BJ (cell line): Measurements from ENCODE around the gene KCNN1. TPM values are rescaled to one million over a fixed set of nuclear protein-coding genes. Genes with fewer than 3 reads are reported as not detected.
"Not testable (repeated sequence)": the region's sequence is repeated elsewhere in the genome, so short reads cannot be mapped to it uniquely, and the experiment has no call there.

Source experiments
- CTCF ChIA-PET: fragments of 350-600 bp; formaldehyde crosslinking; extraction: SDS; loops from one replicate; lab custom pipeline; 2021; ENCODE audit warnings: antibody characterized with exemption, inconsistent platforms; lab: Yijun Ruan, JAX
- POLR2A ChIA-PET: fragments of 300-600 bp; sonication (Branson Sonifier 250); formaldehyde crosslinking; extraction: SDS; loops from one replicate; lab custom pipeline; 2021; ENCODE audit warnings: antibody characterized with exemption; lab: Charles Lee
- DNase-seq: peaks from one replicate; pipeline ENCODE4 v3.0.0-alpha.2; 2011; ENCODE audit warnings: low read depth
- H3K27me3 ChIP-seq: 2 replicates; pipeline ENCODE4 v1.6.0; 2011; ENCODE audit warnings: low read length; ENCODE audit not compliant: control insufficient read depth, insufficient read depth
- H3K36me3 ChIP-seq: 2 replicates; pipeline ENCODE4 v1.5.1; 2011; ENCODE audit warnings: low read length; ENCODE audit not compliant: control insufficient read depth, insufficient read depth
- H3K4me3 ChIP-seq: 2 replicates; pipeline ENCODE4 v1.5.1; 2011; ENCODE audit warnings: low read depth, mild to moderate bottlenecking, control low read depth, low read length
- CTCF ChIP-seq: IDR thresholded peaks from 2 replicates; pipeline ENCODE4 v1.5.1; 2011; ENCODE audit warnings: low read depth, mild to moderate bottlenecking, control low read depth, inconsistent platforms, low read length, moderate library complexity; ENCODE audit not compliant: insufficient read depth
- polyA plus RNA-seq: library from polyadenylated mRNA; depleted of rRNA; stranded (reverse); fragments of >200 nt; gene quantifications from 2 replicates; pipeline ENCODE4 v1.2.3, GENCODE V29; 2011

KCNN1 gene
- polyA plus RNA-seq, 1 experiment, result 0.06 TPM

- CTCF ChIA-PET, result interaction anchor here (1.4 kb wide), 1 partner anchor 39 kb away, joined by 4 read pairs; no protein-coding TSS in a partner anchor
- no peak for DNase-seq
- peaks cover 5% of the 10 kb centered on the region; the same call in 1 of the 2 replicates for H3K27me3 ChIP-seq
- no peaks in the 10 kb centered on the region for H3K36me3 ChIP-seq
- TF ChIP-seq CTCF, result no peak
- H3K4me3 ChIP-seq, result no peak overlapping the region
- POLR2A ChIA-PET, result no interaction called here
Measured at GRCh38 chr19:17977488-17977887, 10.6 kb downstream of the KCNN1 start.

DNA sequence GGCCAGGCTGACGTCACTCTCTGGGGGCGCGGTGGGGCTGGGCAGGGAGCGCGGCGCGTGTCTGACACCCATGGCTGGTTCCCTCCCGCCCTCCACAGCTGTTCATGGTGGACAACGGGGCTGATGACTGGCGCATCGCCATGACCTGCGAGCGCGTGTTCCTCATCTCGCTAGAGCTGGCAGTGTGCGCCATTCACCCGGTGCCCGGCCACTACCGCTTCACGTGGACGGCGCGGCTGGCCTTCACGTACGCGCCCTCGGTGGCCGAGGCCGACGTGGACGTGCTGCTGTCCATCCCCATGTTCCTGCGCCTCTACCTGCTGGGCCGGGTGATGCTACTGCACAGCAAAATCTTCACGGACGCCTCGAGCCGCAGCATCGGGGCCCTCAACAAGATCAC is 14.7 kb downstream of the KCNN1 start:
- H3K4me3 ChIP-seq, result no peak overlapping the region
- H3K36me3 ChIP-seq, result no peaks in the 10 kb centered on the region
- DNase-seq, result no peak
- POLR2A ChIA-PET, result no interaction called here
- no peak for TF ChIP-seq CTCF
- CTCF ChIA-PET, result no interaction called here
- peaks cover 3% of the 10 kb centered on the region; the same call in 1 of the 2 replicates for H3K27me3 ChIP-seq

GRCh38 chr19:17982430-17982829 is 15.5 kb downstream of the KCNN1 start:
- no peak overlapping the region for H3K4me3 ChIP-seq
- ChIA-PET POLR2A (no interaction called here), CTCF (interaction anchor here (1.3 to 1.5 kb wide), 3 partner anchors 16 to 112 kb away, joined by 3 to 7 read pairs (median 4); no protein-coding TSS in a partner anchor)
- H3K36me3 ChIP-seq, result no peaks in the 10 kb centered on the region
- 0 out of 2 replicates have a peak, but pooled peaks cover 1% of the 10 kb centered on the region for H3K27me3 ChIP-seq
- DNase-seq, result no peak
- TF ChIP-seq CTCF, result no peak

- no peak for TF ChIP-seq CTCF
- Histone ChIP-seq H3K4me3 (no peak overlapping the region), H3K27me3 (0 out of 2 replicates have a peak, but pooled peaks cover 1% of the 10 kb centered on the region), H3K36me3 (no peaks in the 10 kb centered on the region)
- no peak for DNase-seq
- CTCF ChIA-PET, result interaction anchor here (1.0 to 1.7 kb wide), 3 partner anchors 10 to 53 kb away, joined by 3 to 4 read pairs (median 3); partner anchors contain the start of gene CCDC124
- POLR2A ChIA-PET, result no interaction called here
Measured at GRCh38 chr19:17985037-17985818, 18.3 kb downstream of the KCNN1 start.

DNA sequence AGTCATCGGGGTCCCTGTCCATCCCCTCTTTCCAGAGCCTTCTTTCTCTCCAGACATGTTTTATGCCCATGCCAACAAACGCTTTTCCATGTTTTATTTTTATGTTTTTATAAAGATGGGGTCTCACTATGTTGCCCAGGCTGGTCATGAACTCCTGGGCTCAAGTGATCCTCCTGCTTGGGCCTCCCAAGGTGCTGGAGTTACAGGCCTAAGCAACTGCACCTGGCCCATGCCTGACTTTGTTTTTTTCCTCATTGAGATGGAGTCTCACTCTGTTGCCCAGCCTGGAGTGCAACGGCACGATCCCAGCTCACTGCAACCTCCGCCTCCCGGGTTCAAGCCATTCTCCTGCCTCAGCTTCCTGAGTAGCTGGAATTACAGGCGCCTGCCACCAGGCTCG is 19.7 kb downstream of the KCNN1 start:
- CTCF ChIA-PET, result not testable (repeated sequence)

More for the DNA sequence above, 19.7 kb downstream of the KCNN1 start:
- H3K27me3 ChIP-seq, POLR2A ChIA-PET, H3K36me3 ChIP-seq, H3K4me3 ChIP-seq, DNase-seq: not testable (repeated sequence)
